HG02678 (cell line): ENCODE results near the gene ASGR1.

Experiments used
- ATAC-seq: cut with Tn5 transposase; IDR thresholded peaks from one replicate; pipeline ENCODE4 v1.9.1; 2021; ENCODE audit warnings: mild to moderate bottlenecking, moderate library complexity; ENCODE audit not compliant: unreplicated experiment

The ASGR1 gene

DNA sequence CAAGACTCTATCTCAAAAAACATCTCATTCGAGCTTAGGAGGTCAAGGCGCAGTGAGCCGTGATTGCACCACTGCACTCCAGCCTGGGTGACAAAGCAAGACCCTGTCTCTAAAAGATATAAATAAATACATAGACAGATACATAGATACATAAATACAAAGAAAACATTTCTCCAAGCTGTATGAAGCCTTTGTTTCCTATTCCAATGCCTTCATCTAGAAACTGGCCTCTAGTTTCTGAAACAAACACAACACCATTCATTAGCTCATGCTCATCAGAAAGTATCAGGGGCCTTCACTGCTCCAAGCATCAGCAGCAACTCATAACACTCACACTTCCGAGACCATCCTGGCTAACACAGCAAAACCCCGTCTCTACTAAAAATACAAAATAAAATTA, 54.2 kb downstream of the ASGR1 start:
- no peak for ATAC-seq

DNA sequence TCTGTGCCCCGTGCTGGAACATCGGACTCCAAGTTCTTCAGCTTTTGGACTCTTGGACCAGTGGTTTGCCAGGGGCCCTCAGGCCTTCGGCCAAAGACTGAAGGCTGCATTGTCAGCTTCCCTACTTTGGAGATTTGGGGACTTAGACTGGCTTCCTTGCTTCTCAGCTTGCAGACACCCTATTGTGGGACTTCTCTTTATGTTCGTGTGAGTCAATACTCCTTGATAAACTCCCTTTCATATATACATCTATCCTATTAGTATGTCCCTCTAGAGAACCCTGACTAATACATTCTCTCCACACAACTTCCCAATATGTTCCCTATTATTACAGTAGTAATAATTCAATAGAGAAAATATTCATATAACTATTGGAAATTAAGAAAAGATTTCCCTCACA, 55.3 kb downstream of the ASGR1 start:
- ATAC-seq: no peak
